ENCODE results near the gene SYT12. TPM values are rescaled to one million over a fixed set of nuclear protein-coding genes. Genes with fewer than 3 reads are reported as not detected.
A peak's percentile ranks its signal among the peaks of the same experiment; 100 is the strongest.

The SYT12 gene
- total RNA-seq, 4 donors from 2014 or later = 0.13 TPM; not detected in 3

DNA sequence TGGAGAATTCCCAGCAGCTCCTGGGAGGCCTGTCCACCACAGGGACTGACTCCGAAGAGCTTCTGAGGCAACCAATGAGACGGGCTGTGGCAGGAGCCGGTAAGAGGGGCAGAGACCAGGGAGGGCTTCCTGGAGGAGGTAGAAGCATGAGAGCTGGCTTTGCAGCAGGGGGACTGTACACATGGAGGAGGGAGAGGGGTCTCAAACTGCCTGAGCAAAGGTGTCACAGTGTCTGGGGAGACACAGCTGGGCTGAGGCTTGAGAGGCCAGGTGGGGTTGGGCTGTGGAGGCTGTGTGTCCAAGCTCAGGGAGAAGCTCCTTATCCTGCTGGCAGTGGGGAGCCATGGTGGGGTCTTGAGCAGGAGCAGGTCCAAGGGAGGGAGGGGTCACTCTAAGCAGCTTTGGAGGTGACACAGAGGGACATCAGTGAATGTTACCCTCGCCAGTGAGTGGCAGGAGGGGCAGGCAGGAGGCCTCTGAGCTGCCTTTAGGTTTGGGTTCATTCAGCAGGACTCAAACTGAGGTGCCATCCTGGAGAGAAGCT, 29.1 kb downstream of the SYT12 start:
- Histone ChIP-seq H3K27ac (replicated peaks in 1 of 4) (no peak overlapping the region), H3K36me3 (no peaks in the 10 kb centered on the region), H3K4me1 (peaks cover 13 to 20% (median 18%) of the 10 kb centered on the region in 4 donors), H3K27me3 (peaks cover 0 to 11% (median 0%) of the 10 kb centered on the region in 4 donors), H3K9me3 (no peaks in the 10 kb centered on the region), H3K4me3 (no peak overlapping the region)
- intact Hi-C loops (cut with DNase I) = no loop called here
- no peak for DNase-seq (ENCODE audit: extremely low spot score)
- 100% methylated on average over 3 of the region's 4 CpGs for WGBS
- TF ChIP-seq POLR2AphosphoS5 (IDR thresholded peaks at IDR 0.05) (no peak), POLR2A (IDR thresholded peaks at IDR 0.05; ENCODE audit: low read depth) (no peak), EP300 (IDR thresholded peaks at IDR 0.05) (no peak), CTCF (IDR thresholded peaks at IDR 0.05) (no peak)

DNA sequence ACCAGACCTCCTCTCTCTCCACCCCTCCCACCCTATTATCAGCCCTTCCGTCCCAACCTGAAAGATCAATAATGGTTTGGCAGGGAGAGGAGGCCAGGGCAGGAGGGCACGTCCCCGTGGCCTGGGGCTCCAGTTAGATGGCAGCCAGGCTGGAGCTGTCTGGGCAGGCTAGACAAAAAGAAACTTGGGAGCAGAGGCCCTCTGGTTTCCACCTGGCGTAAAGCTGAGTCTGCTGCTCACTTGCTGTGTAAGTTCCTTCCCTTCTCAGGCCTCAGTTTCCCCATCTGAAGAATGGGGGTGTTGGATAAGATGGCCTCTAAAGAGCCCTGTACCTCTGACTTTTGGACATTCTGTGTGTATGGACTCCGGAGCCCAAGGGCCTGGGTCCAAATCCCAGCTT, 30.0 kb downstream of the SYT12 start:
- H3K27me3 ChIP-seq = peaks cover 0 to 11% (median 0%) of the 10 kb centered on the region in 4 donors
- H3K4me3 ChIP-seq = no peak overlapping the region
- WGBS = 91% methylated on average over 5 of the region's 5 CpGs
- H3K9me3 ChIP-seq = no peaks in the 10 kb centered on the region
- intact Hi-C loops (cut with DNase I) = no loop called here
- no peaks in the 10 kb centered on the region for H3K36me3 ChIP-seq
- H3K27ac ChIP-seq (replicated peaks in 1 of 4) = no peak overlapping the region
- TF ChIP-seq POLR2AphosphoS5 (IDR thresholded peaks at IDR 0.05) (no peak), EP300 (IDR thresholded peaks at IDR 0.05) (no peak), CTCF (IDR thresholded peaks at IDR 0.05) (no peak), POLR2A (IDR thresholded peaks at IDR 0.05; ENCODE audit: low read depth) (no peak)
- peaks cover 19 to 28% (median 26%) of the 10 kb centered on the region in 4 donors for H3K4me1 ChIP-seq
- DNase-seq (ENCODE audit: extremely low spot score) = no peak

DNA sequence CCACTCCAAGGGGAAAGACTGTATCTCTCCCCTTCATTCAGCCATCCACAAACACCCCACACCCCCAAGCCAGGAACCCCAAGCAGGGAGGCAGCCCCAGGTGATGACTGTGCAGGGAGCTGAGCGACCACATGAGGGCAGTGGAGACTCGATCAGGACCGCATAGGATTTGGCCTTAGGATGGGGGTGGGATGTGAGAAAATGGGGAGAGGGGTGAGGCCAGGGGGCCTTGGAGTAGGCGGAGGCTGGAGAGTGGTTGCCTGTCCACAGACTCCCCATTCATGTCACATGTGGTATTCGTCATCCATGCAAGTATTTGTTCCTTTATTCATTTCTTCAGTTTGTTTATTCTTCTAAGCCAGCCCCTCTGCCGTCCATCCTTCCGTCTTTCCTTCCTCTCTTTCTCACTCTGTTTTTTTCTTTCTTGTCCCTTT, 31.0 kb downstream of the SYT12 start:
- WGBS = 23% methylated on average over 7 of the region's 7 CpGs
- H3K9me3 ChIP-seq = no peaks in the 10 kb centered on the region
- H3K27ac ChIP-seq (replicated peaks in 1 of 4) = no peak overlapping the region
- intact Hi-C loops (cut with DNase I) = no loop called here
- no peak for DNase-seq (ENCODE audit: extremely low spot score)
- peaks cover 0 to 11% (median 0%) of the 10 kb centered on the region in 4 donors for H3K27me3 ChIP-seq
- H3K4me1 ChIP-seq = peaks cover 22 to 28% (median 27%) of the 10 kb centered on the region in 4 donors
- no peak overlapping the region for H3K4me3 ChIP-seq
- no peaks in the 10 kb centered on the region for H3K36me3 ChIP-seq
- TF ChIP-seq EP300 (IDR thresholded peaks at IDR 0.05) = no peak
- TF ChIP-seq CTCF (IDR thresholded peaks at IDR 0.05) = peak; percentile 55 to 71 (median 59)
- no peak for TF ChIP-seq POLR2A (IDR thresholded peaks at IDR 0.05; ENCODE audit: low read depth)
- TF ChIP-seq POLR2AphosphoS5 (IDR thresholded peaks at IDR 0.05) = no peak

- no peak overlapping the region for H3K27ac ChIP-seq (replicated peaks in 1 of 4)
Measured at GRCh38 chr11:67054346-67054835, 31.5 kb downstream of the SYT12 start.

More at GRCh38 chr11:67054346-67054835, 31.5 kb downstream of the SYT12 start:
- Histone ChIP-seq H3K36me3 (no peaks in the 10 kb centered on the region), H3K9me3 (no peaks in the 10 kb centered on the region), H3K27me3 (peaks cover 0 to 11% (median 0%) of the 10 kb centered on the region in 4 donors), H3K4me3 (no peak overlapping the region), H3K4me1 (peaks cover 22 to 28% (median 27%) of the 10 kb centered on the region in 4 donors)
- no peak for TF ChIP-seq CTCF (IDR thresholded peaks at IDR 0.05)
- TF ChIP-seq EP300 (IDR thresholded peaks at IDR 0.05) = no peak
- no peak for TF ChIP-seq POLR2AphosphoS5 (IDR thresholded peaks at IDR 0.05)
- TF ChIP-seq POLR2A (IDR thresholded peaks at IDR 0.05; ENCODE audit: low read depth) = no peak
- 73% methylated on average over 8 of the region's 9 CpGs for WGBS
- no peak for DNase-seq (ENCODE audit: extremely low spot score)
- intact Hi-C loops (cut with DNase I) = no loop called here
